ENCODE data around the gene CMBL.
"Not testable (repeated sequence)": the region's sequence is repeated elsewhere in the genome, so short reads cannot be mapped to it uniquely, and the experiment has no call there.

The CMBL gene

DNA sequence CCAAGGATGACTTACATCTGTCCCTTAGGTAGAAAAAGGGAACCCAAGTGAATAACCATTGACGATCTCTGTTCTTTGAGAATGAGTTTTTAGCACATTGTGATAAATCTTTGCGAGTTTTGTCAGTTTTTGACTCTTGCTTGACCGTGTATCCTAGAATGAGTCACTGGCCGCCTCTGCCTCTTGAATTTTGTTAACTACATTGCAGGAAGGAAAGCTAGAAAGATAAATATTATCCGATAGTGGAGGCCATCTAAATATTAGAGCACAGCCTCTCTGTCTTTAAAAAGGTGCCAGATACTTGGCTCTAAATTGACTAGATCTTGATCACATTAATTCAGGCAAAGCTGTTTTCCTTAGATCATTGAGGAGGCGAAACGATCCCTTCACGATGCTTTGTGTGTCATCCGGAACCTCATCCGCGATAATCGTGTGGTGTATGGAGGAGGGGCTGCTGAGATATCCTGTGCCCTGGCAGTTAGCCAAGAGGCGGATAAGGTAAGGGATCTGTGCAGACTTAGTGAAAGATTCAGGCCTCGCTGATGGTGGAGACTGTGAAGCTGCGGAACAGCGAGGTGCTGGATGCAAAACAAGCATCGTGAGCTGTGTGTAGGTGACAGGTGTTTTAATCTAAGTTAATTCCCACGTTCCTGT, 45.5 kb downstream of the CMBL start:
- no peak for DNase-seq (ENCODE audit: low read depth in 2 of 2, low spot score in 1 of 2)

DNA sequence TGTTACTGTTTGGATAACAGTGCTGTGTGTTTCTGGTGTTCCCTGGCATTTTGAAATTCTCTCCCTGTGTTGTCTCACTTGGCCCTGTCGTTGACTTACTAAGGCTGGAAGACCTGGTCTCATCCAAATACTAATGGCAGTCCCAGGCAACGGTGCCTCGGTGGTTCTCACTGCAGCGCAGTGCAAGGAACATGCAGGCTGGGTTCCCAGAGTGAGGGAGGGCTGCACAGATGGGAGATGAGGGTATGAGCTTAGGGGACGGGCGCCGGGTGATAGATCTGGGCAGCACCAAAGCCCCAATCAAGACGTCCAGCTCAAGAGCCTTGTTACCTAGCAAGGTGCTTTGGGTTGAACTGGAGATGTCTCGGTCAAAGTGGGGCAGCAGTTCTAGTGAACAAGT, 46.6 kb downstream of the CMBL start:
- no peak for DNase-seq (ENCODE audit: low read depth in 2 of 2, low spot score in 1 of 2)

DNA sequence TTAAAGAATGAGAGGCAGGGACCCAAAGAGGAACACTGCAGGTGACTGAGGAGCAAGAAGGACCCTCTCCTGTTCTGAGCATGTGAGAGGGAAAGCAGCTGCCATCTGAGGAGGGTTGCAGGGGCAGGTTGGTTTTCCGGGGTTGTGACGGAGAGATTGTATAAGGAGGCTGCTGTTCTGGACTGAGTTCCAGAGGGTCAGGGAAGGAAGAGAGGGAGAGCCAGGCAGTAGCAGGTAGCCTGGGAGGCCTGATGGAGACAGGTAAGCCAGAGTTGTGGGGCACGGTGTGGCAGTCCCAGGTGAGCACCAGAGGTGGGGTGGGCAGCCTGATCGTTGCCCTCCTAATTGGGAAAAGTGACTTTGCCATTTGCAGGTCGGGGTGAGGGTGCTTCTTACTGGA, 47.8 kb downstream of the CMBL start:
- no peak for DNase-seq (ENCODE audit: low read depth in 2 of 2, low spot score in 1 of 2)

DNA sequence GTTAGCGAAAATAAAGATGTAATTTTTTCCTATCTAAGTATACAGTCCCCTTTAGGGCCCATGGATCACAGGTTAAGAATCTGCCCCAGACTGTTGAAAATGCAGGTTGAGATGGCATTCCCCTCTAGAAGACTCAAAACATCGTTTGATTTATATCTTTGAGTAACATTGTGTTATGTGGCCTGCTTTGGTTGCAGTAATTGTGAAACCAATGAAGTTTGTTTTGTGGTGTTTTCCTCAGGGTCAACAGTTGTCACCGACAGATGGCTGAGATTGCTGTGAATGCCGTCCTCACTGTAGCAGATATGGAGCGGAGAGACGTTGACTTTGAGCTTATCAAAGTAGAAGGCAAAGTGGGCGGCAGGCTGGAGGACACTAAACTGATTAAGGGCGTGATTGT, 49.8 kb downstream of the CMBL start:
- no peak for DNase-seq (ENCODE audit: low read depth in 2 of 2, low spot score in 1 of 2)

DNA sequence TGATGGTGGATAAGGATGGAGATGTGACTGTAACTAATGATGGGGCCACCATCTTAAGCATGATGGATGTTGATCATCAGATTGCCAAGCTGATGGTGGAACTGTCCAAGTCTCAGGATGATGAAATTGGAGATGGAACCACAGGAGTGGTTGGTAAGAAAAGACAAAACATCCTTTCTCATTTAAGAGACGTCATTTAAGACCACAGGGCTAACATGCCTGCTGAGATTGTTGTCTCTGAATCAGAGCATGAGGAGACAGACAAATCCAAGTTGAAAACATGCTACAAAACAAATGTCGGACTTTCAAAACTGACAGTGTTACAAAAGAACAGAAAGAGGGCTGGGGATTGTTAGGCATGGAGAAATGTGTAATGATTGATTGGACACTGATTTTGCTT, 53.0 kb downstream of the CMBL start:
- no peak for DNase-seq (ENCODE audit: low read depth in 2 of 2, low spot score in 1 of 2)

DNA sequence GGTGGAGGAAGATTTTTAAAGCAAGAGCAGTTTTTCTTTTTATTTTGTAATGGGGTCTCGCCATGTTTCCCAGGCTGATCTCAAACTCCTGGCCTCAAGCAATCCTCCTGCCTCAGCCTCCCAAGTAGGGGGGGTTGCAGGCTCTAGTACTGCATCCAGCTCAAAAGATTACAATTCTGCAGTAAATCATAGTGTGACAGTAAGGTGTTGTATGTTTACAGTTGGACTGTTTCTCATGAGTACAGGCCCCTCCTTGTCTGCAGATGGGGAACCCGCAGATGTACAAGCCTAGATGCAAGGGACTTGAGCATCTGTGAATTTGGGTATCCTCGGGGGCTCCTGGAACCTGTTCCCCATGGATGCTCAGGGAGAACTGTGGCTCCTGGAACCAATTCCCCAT, 54.3 kb downstream of the CMBL start:
- DNase-seq (ENCODE audit: low read depth in 2 of 2, low spot score in 1 of 2), result no peak

DNA sequence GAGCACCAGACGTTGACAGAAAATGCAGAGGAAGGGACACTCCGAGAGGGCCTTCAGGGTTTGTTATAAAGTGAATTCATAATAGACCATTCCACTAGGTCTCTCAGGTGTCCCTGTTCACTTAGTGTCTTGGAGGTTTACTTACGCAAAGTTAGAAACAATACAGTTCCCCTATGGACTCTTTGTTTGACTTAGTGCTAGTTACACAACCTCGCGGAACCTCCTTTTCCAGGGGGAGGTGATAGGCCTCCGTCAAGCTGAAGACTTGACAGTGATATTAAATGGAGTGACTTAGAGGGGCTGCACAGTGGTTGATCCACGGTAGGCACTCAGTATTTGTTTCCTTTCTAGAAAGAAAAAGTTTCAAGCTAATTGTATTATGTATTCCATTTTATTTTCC, 56.3 kb downstream of the CMBL start:
- no peak for DNase-seq (ENCODE audit: low read depth in 2 of 2, low spot score in 1 of 2)

DNA sequence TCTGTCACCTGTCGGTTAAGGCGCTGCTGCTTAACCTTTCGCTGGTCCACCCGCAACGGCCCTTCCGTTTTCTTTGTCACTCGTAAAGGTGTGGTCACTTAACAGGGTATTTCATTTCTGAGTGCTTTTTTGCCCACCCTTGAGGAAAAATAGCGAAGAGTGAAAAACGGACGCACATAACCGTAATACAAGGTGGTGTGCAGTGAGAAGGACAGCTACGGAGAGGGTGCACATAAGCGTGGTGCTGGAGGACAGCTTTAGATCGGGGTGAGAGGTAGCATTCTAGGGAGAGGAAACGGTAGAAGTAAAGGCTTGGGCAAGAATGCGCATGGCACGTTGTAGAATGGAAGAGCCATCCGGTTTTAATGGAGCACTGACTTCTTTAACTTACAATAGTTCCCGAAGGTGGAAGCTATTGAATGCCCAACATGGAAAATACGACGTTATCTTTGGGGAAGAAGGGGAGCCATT, 56.9 kb downstream of the CMBL start:
- DNase-seq (ENCODE audit: low read depth in 2 of 2, low spot score in 1 of 2), result no peak

DNA sequence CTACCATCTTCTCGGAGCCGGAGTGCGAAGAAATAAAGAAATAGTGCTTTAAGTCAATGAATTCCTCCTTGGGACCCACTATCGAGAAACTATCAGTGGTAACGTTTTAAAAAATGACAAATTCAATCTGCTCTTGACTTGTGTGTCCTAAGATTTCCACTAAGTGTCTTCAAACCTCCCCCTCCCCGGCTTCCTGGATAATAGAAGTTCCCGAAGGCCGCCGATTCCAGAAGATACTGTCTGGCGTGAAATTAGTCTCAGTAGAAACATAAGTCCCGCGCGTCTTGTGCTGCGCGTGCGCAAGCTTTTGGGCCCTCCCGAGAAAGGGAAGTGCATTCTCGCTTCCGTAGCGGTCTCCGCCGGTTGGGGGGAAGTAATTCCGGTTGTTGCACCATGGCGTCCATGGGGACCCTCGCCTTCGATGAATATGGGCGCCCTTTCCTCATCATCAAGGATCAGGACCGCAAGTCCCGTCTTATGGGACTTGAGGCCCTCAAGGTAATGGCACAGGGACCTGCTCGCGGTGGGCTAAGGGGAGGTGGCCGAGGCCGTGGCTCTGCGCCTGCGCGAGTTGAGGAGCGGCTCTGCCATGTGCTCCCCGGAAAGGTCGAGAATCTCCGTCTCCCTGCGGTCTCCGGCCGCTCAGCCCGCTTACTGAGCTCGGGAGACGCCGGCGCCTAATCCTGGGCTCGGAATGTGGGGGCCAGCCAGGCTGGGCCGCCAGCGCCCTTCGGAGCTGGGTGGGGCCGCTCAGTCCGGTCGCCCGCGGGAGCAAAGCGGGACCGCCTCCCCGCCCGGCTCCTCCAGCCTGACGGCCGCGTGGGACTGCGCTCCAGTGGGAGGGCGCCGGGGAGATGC, 57.5 kb downstream of the CMBL start, which contains the start of gene CCT5:
Gene CCT5, plus strand, starts transcription at position 333 of the 858 bp plus-strand sequence. Its CDS starts 61 bp downstream, at position 394.
- peak; percentile 80 to 84 for DNase-seq (ENCODE audit: low read depth in 2 of 2, low spot score in 1 of 2)

DNA sequence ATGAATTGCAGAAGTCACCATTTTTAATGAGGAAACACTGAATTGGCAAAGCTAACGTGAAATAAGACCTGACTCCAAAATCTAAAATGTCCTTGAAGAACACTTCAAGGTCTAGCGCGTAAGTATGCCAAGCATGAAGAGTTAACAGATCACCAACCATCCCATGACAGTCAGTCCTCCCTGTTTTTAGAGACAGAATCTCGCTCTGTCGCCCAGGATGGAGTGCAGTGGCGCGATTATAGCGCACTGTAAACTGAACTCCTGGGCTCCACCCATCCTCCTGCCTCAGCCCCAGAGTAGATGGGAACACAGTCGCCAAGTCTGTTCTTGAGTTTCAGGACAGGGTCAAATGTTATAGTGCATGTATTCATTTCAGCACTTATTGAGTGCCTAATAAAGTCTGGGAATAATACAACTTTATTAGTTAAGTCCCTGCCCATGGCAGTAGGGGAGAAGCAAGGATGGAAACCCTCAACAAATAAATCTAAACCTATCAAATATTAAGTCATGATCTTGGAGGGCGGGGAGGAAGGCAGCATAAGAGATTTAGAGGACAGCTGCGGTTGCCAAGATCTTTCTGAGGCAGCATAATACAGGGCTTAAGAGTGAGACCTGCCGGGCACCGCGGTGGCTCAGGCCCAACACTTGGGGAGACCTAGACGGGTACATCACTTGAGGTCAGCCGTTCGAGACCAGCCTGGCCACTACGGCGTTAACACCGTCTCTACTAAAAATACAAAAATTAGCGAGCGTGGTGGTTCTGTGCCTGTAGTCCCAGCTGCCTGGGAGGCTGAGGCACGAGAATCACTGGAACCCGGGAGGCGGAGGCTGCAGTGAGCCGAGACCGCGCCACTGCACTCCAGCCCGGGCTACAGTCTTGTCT, 59.1 kb downstream of the CMBL start:
- DNase-seq (ENCODE audit: low read depth in 2 of 2, low spot score in 1 of 2), result no peak

DNA sequence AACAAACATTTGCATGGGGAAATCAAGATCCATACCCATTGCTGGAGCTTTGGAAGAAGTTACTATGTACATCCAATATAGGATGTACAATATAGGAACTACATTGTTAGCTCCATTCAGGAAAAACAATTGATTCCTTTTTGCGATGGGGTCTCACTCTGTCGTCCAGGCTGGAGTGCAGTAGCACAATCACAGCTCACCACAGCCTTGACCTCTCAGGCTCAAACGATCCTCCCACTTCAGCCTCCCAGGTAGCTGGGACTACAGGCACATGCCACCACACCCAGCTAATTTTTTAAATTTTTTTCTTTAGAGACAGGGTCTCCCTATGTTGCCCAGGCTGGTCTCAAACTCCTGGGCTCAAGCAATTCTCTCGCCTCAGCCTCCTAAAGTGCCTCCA, 60.5 kb downstream of the CMBL start:
- DNase-seq (ENCODE audit: low read depth in 2 of 2, low spot score in 1 of 2), result not testable (repeated sequence)

DNA sequence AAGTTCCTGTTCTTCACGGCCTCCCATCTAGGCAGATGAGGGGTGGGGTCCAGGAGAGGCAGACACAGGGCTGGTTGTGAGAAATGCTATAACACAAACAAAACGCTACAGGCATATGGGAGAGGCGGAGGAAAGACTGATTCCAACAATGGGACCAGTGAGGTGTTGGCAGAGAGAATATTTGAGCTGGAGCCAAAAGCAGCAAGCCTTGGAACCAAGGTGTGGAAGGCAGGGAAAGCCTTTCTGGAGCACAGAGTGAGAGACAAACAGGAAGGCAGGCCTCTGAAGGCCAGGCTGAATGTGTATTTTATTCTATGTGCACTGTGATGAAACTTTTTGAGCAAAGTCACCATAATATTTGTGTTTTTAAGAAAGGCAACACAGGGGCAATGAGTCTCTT, 60.9 kb downstream of the CMBL start:
- DNase-seq (ENCODE audit: low read depth in 2 of 2, low spot score in 1 of 2), result no peak

DNA sequence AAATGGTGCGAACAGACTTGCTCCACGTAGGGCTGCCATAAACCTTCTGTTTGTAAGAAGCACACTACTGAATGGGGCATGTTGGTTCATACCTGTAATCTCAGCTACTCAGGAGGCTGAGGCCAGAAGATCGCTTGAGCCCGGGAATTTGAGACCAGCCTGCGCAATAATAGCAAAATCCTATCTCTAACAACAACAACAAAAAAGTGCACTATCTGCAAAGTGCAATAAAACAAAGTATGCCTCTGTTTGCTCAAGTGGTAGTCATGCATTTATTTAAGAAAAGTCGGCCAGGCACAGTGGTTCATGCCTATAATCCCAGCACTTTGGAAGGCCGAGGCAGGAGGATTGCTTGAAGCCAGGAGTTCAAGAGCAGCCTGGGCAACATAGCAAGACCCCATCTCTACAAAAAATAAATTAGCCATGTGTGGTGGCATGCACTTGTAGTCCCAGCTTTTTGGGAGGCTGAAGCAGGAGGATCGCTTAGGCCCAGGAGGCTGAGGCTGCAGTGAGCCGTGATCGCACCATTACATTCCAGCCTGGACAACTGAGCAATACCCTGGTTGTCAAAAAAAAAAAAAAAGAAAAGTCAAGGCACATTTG, 63.3 kb downstream of the CMBL start:
- no peak for DNase-seq (ENCODE audit: low read depth in 2 of 2, low spot score in 1 of 2)

DNA sequence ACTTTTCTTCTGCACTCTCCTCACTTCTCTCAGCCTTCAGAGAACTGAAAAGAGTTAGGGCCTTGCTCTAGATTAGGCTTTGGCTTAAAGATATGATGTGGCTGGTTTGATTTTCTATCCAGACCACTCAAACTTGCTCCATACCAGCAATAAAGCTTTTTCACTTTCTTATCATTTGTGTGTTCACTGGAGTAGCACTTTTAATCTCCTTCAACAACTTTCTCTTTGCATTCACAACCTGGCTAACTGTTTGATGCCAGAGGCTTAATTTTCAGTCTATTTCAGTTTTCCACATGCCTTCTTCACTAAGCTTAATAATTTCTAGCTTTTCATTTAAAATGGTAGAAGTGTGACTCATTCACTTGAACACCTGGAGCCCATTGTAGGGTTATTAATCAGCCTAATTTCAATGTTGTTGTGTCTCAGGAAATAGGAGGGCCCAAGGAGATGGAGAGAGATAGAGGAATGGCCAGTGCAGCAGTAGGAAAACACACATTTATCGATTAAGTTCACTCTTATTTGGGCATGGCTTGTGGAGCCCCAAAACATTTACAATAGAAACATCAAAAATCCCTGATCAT, 64.0 kb downstream of the CMBL start:
- DNase-seq (ENCODE audit: low read depth in 2 of 2, low spot score in 1 of 2), result no peak

DNA sequence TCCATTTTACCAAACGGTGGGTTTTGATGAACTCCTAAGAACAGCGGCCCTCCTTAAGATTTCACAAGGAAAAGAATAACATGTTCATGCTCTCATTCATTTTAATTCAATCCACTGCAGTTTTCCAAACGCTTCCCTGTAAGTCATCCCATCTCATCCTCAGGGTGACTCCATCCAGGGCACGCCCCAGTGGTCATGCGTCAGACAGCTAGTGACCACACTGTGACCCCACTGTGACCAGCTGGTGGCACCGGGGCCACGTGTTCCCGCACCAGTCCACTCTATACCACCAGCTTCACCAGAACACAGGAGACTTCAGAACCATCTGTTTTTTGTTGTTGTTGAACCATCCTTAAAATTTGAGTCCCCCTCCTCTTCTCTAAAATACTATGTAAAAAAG, 72.4 kb downstream of the CMBL start:
- DNase-seq (ENCODE audit: low read depth in 2 of 2, low spot score in 1 of 2), result no peak

DNA sequence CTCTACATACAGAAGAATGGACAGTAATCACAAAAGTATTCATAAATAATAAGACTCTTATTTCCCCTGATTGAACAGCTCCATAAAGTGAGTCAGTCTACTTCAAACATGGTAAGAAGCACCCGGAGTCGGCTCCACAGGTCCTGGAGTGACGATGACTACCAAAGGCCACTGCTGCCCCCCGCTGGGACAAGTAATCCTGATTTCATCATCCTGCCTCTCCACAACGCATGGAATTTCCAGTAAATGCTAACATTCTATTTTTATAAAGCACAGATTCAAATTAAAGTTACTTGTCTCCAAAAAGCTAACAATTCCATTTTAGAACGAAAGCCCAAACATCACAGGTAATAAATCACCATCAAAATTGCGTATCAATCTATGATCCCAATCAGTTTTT, 74.2 kb downstream of the CMBL start:
- DNase-seq (ENCODE audit: low read depth in 2 of 2, low spot score in 1 of 2), result no peak

DNA sequence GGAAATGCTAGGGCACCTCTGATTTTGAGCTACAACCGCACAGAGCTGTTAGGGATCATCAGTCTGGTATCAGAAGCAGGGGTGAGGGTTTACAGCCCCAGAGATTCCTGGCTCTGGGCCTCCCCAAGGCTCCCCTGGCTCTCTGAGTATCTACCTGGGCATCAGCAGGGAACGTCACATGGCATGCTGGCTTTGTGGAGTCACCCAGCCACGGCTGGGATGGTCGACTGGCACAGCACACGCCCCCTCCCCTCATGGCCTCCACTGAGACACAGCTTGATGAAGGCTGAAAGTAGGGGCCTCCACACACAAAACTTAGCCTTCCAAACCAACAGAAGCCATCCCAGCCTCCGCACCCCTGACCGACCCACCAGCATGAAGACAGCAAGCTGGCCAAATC, 74.7 kb downstream of the CMBL start:
- DNase-seq (ENCODE audit: low read depth in 2 of 2, low spot score in 1 of 2), result no peak

DNA sequence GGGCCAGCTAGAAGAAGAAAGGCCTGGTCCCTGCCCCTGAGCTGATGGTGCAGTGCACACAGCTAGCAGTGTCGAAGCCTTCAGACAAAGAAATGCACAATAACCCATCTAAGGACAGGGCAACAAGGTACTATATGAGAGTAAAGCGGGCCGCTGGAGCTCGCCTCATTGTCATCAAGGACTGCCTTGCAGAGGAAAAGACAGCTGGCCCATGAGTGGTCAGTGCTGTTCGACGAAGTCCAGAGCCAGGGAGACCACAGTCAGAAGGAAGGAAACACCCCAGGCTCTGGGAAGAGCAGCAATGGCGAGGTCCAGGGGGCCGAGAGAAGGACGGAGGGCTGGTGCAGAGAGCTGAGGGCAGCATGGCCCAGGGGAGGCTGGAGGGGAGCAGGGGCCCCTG, 75.3 kb downstream of the CMBL start:
- DNase-seq (ENCODE audit: low read depth in 2 of 2, low spot score in 1 of 2), result no peak

DNA sequence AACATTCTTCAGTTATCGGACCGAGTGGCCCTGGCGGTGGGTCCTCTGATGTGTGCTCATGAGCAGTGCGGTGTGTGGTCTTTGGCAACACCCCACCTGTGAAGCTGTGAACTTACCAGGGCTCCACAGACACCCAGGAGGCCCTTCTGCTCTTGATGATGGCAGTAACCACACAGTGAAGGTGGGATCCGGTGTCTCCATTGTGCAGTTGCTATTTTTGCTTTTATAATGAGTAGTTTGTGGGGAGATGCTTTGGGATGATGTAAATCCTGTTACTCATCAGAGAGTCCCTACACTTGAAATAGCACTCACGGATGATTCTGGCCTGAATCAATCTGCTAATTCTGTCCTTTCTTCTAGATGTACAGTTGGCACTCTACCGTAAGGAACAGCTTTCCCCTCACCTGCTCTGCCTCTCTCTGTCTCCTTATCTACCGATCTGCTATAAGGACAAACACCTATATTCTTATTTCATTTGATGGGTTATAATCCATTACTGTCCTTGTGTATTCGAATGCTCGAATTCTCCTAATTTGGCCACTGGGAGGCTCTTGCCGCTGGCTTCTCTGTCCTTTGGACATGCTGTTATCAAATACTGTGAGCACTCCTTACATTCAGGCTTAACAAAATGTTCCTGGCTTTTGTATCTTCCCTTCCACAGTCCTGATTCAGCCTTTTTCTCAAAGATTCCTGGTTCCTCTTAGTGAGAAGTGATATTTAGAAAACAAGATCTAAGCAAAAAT, 78.2 kb downstream of the CMBL start:
- no peak for DNase-seq (ENCODE audit: low read depth in 2 of 2, low spot score in 1 of 2)

DNA sequence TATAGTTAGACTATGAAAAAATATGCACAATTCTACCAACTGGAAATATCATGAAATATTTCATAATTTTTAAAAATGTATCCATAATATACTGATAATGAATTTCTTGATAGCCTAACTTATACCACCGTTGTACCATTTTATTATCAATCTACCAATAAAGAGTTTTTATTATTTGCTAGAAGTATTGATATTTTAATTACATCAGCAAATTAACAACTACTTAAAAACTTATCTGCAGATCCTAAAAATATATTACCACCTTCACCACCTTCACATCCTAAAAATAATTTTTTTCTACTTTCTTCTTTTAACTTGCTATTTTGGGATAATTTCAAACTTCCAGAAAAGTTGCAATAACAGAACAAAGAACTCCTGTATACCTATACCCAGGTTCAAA, 79.4 kb downstream of the CMBL start:
- no peak for DNase-seq (ENCODE audit: low read depth in 2 of 2, low spot score in 1 of 2)
